ENCODE data around the gene PEAK1.

- TF ChIP-seq ZNF8 (CRISPR knock-in tag; IDR thresholded peaks at IDR 0.05) = no peak
- TF ChIP-seq ZFP30 (CRISPR knock-in tag; IDR thresholded peaks at IDR 0.05) = no peak
- TF ChIP-seq TOX (CRISPR knock-in tag; IDR thresholded peaks at IDR 0.05; ENCODE audit: borderline replicate concordance) = no peak
- TF ChIP-seq CSRNP3 (CRISPR knock-in tag; IDR thresholded peaks at IDR 0.05) = no peak
- TF ChIP-seq PATZ1 (CRISPR knock-in tag; IDR thresholded peaks at IDR 0.05; ENCODE audit: borderline replicate concordance) = no peak
- TF ChIP-seq ZNF565 (CRISPR knock-in tag; conservative IDR thresholded peaks at IDR 0.05; ENCODE audit: low read depth) = no peak
- TF ChIP-seq ARNTL (CRISPR knock-in tag; IDR thresholded peaks at IDR 0.05; ENCODE audit: borderline replicate concordance, low read depth) = no peak
- no peak for TF ChIP-seq CSDC2 (CRISPR knock-in tag; IDR thresholded peaks at IDR 0.05)
- no peak for TF ChIP-seq RARB (CRISPR knock-in tag; IDR thresholded peaks at IDR 0.05)
- no peak for TF ChIP-seq PPARA (CRISPR knock-in tag; IDR thresholded peaks at IDR 0.05; ENCODE audit: borderline replicate concordance)
- TF ChIP-seq, protein P1, sequence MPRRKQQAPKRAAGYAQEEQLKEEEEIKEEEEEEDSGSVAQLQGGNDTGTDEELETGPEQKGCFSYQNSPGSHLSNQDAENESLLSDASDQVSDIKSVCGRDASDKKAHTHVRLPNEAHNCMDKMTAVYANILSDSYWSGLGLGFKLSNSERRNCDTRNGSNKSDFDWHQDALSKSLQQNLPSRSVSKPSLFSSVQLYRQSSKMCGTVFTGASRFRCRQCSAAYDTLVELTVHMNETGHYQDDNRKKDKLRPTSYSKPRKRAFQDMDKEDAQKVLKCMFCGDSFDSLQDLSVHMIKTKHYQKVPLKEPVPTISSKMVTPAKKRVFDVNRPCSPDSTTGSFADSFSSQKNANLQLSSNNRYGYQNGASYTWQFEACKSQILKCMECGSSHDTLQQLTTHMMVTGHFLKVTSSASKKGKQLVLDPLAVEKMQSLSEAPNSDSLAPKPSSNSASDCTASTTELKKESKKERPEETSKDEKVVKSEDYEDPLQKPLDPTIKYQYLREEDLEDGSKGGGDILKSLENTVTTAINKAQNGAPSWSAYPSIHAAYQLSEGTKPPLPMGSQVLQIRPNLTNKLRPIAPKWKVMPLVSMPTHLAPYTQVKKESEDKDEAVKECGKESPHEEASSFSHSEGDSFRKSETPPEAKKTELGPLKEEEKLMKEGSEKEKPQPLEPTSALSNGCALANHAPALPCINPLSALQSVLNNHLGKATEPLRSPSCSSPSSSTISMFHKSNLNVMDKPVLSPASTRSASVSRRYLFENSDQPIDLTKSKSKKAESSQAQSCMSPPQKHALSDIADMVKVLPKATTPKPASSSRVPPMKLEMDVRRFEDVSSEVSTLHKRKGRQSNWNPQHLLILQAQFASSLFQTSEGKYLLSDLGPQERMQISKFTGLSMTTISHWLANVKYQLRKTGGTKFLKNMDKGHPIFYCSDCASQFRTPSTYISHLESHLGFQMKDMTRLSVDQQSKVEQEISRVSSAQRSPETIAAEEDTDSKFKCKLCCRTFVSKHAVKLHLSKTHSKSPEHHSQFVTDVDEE (CRISPR knock-in tag; IDR thresholded peaks at IDR 0.05) = no peak
- no peak for TF ChIP-seq OSR1 (CRISPR knock-in tag; IDR thresholded peaks at IDR 0.05)
- TF ChIP-seq, protein P2, sequence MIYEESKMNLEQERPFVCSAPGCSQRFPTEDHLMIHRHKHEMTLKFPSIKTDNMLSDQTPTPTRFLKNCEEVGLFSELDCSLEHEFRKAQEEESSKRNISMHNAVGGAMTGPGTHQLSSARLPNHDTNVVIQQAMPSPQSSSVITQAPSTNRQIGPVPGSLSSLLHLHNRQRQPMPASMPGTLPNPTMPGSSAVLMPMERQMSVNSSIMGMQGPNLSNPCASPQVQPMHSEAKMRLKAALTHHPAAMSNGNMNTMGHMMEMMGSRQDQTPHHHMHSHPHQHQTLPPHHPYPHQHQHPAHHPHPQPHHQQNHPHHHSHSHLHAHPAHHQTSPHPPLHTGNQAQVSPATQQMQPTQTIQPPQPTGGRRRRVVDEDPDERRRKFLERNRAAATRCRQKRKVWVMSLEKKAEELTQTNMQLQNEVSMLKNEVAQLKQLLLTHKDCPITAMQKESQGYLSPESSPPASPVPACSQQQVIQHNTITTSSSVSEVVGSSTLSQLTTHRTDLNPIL (CRISPR knock-in tag; IDR thresholded peaks at IDR 0.05; ENCODE audit: low read depth) = no peak
Measured at GRCh38 chr15:77457905-77458265, 38.0 kb upstream of the PEAK1 start.

Measured in SK-N-SH treated with all-trans-retinoic acid at 6 μM for 48 hours (cell line).